OCI-LY1 (cell line): ENCODE data around the gene SLC5A3.

Experiments
- H2AFZ ChIP-seq: fragments of 200-600 bp; sonication (generic), shearing (Covaris generic); 2 replicates; pipeline ENCODE4 v1.6.0; 2014; ENCODE audit warnings: antibody characterized with exemption, mild to moderate bottlenecking, low read length
- H3F3A ChIP-seq: fragments of 200-600 bp; sonication (generic), shearing (Covaris generic); 2 replicates; pipeline ENCODE4 v1.6.0; 2014; ENCODE audit warnings: mild to moderate bottlenecking, antibody characterized with exemption, low read length, moderate library complexity; ENCODE audit not compliant: insufficient read depth
- H3K27ac ChIP-seq: fragments of 200-600 bp; sonication (generic); 2 replicates; pipeline ENCODE4 v1.5.1; 2014; ENCODE audit warnings: low read length, mixed run types, mild to moderate bottlenecking, low read depth; ENCODE audit not compliant: poor library complexity, severe bottlenecking
- H3K27me3 ChIP-seq: fragments of 200-600 bp; sonication (generic); 2 replicates; pipeline ENCODE4 v1.6.0; 2014; ENCODE audit warnings: antibody characterized with exemption, mild to moderate bottlenecking, low read length, moderate library complexity; ENCODE audit not compliant: insufficient read depth
- H3K36me3 ChIP-seq: fragments of 200-600 bp; sonication (generic); 2 replicates; pipeline ENCODE4 v1.6.1; 2014; ENCODE audit warnings: mild to moderate bottlenecking, antibody characterized with exemption, low read length, moderate library complexity, mixed read lengths; ENCODE audit not compliant: insufficient read depth
- H3K4me1 ChIP-seq: fragments of 200-600 bp; sonication (generic); 2 replicates; pipeline ENCODE4 v1.5.1; 2014; ENCODE audit warnings: mild to moderate bottlenecking, low read length, moderate library complexity; ENCODE audit not compliant: insufficient read depth, severe bottlenecking
- H3K4me2 ChIP-seq: fragments of 200-600 bp; sonication (generic), shearing (Covaris generic); 2 replicates; pipeline ENCODE4 v1.6.1; 2014; ENCODE audit warnings: low read length
- H3K4me3 ChIP-seq: fragments of 200-600 bp; sonication (generic); 2 replicates; pipeline ENCODE4 v1.5.1; 2014; ENCODE audit warnings: low read length, low read depth, mild to moderate bottlenecking, mixed read lengths; ENCODE audit not compliant: poor library complexity, severe bottlenecking
- H3K79me2 ChIP-seq: fragments of 200-600 bp; shearing (Covaris generic); 2 replicates; pipeline ENCODE4 v1.6.1; 2016; ENCODE audit warnings: mixed run types, low read length, mixed read lengths; ENCODE audit not compliant: insufficient read depth
- H3K9ac ChIP-seq: fragments of 200-600 bp; sonication (generic), shearing (Covaris generic); 2 replicates; pipeline ENCODE4 v1.6.1; 2014; ENCODE audit warnings: mild to moderate bottlenecking, low read length, mixed read lengths
- H3K9me2 ChIP-seq: fragments of 200-600 bp; sonication (generic), shearing (Covaris generic); 2 replicates; pipeline ENCODE4 v1.6.1; 2014; ENCODE audit warnings: low read depth, mild to moderate bottlenecking, low read length, mixed read lengths
- H3K9me3 ChIP-seq: fragments of 200-600 bp; shearing (Covaris generic); 2 replicates; pipeline ENCODE4 v1.6.1; 2014; ENCODE audit warnings: low read length, mixed read lengths
- H4K20me1 ChIP-seq: fragments of 200-600 bp; sonication (generic), shearing (Covaris generic); 2 replicates; pipeline ENCODE4 v1.6.0; 2016; ENCODE audit warnings: mild to moderate bottlenecking, low read length; ENCODE audit not compliant: insufficient read depth
- CTCF ChIP-seq: fragments of 200-600 bp; sonication (generic), shearing (Covaris generic); IDR thresholded peaks from 2 replicates; pipeline ENCODE4 v1.5.1; 2017; ENCODE audit warnings: mild to moderate bottlenecking, antibody characterized with exemption, low read length, moderate library complexity, mixed read lengths
- EZH2 ChIP-seq: fragments of 200-600 bp; sonication (generic), shearing (Covaris generic); IDR thresholded peaks from 2 replicates; pipeline ENCODE4 v1.8.0; 2017; ENCODE audit warnings: borderline replicate concordance, mixed run types, mild to moderate bottlenecking, antibody characterized with exemption, low read length, moderate library complexity, mixed read lengths

SLC5A3 gene

GRCh38 chr21:34054259-34054658 is 19.1 kb upstream of the SLC5A3 start:
- Histone ChIP-seq H3K4me2 (no peak overlapping the region), H3K9me3 (no peaks in the 10 kb centered on the region), H3K27me3 (no peaks in the 10 kb centered on the region), H4K20me1 (no peaks in the 10 kb centered on the region), H3K27ac (no peak overlapping the region), H3K4me1 (no peaks in the 10 kb centered on the region), H3K9me2 (no peaks in the 10 kb centered on the region), H3K4me3 (no peak overlapping the region), H3K79me2 (no peaks in the 10 kb centered on the region), H3K36me3 (no peaks in the 10 kb centered on the region), H3F3A (no peaks in the 10 kb centered on the region), H2AFZ (no peak overlapping the region), H3K9ac (no peak overlapping the region)
- TF ChIP-seq CTCF: no peak

GRCh38 chr21:34055615-34056014 is 17.8 kb upstream of the SLC5A3 start:
- H3K4me1 ChIP-seq: no peaks in the 10 kb centered on the region
- H2AFZ ChIP-seq: no peak overlapping the region
- H3K4me3 ChIP-seq: no peak overlapping the region
- no peaks in the 10 kb centered on the region for H3K9me3 ChIP-seq
- no peak overlapping the region for H3K4me2 ChIP-seq
- H3K9me2 ChIP-seq: no peaks in the 10 kb centered on the region
- H3K36me3 ChIP-seq: no peaks in the 10 kb centered on the region
- no peak overlapping the region for H3K9ac ChIP-seq
- H3K27me3 ChIP-seq: no peaks in the 10 kb centered on the region
- H3F3A ChIP-seq: no peaks in the 10 kb centered on the region
- H3K27ac ChIP-seq: no peak overlapping the region
- H3K79me2 ChIP-seq: no peaks in the 10 kb centered on the region
- no peaks in the 10 kb centered on the region for H4K20me1 ChIP-seq
- TF ChIP-seq EZH2 (no peak), CTCF (no peak)

GRCh38 chr21:34061983-34062382 is 11.4 kb upstream of the SLC5A3 start:
- Histone ChIP-seq H3K9ac (no peak overlapping the region), H3K9me2 (no peaks in the 10 kb centered on the region), H3K4me1 (no peaks in the 10 kb centered on the region), H4K20me1 (no peaks in the 10 kb centered on the region), H3K27me3 (no peaks in the 10 kb centered on the region; the same call in 1 of the 2 replicates), H3K9me3 (no peaks in the 10 kb centered on the region), H3K4me3 (no peak overlapping the region), H3F3A (no peaks in the 10 kb centered on the region), H3K4me2 (no peak overlapping the region; the same call in 1 of the 2 replicates), H3K36me3 (no peaks in the 10 kb centered on the region; the same call in 1 of the 2 replicates), H3K27ac (no peak overlapping the region), H3K79me2 (no peaks in the 10 kb centered on the region), H2AFZ (no peak overlapping the region)
- TF ChIP-seq EZH2 (no peak), CTCF (no peak)
